HL-60 (cell line): ENCODE data around the gene ADGRB3.

Source experiments
- DNase-seq, 2 experiments: peaks; one replicate each; pipeline ENCODE4 v3.0.0-alpha.2; 2010 to 2020; ENCODE audit warnings: low read depth in 1 of 2, low spot score in 1 of 2
- H3K27ac ChIP-seq: fragments of 250-450 bp; sonication (Bioruptor Pico); replicated peaks from 2 replicates; pipeline ENCODE4 v1.5.1; 2020; ENCODE audit warnings: mild to moderate bottlenecking, moderate library complexity
- H3K27me3 ChIP-seq: fragments of 250-450 bp; sonication (Bioruptor Pico); 2 replicates; pipeline ENCODE4 v1.5.1; 2021; ENCODE audit warnings: mild to moderate bottlenecking, moderate library complexity; ENCODE audit not compliant: insufficient read depth, poor library complexity, severe bottlenecking
- H3K4me3 ChIP-seq: replicated peaks from 2 replicates; pipeline ENCODE4 v1.5.1; 2011; ENCODE audit warnings: mild to moderate bottlenecking, control low read depth, low read length; ENCODE audit not compliant: insufficient read depth
- GABPA ChIP-seq: IDR thresholded peaks from 2 replicates; pipeline ENCODE4 v1.6.1; 2012; ENCODE audit warnings: low read depth
- POLR2AphosphoS5 ChIP-seq: IDR thresholded peaks from 2 replicates; pipeline ENCODE4 v1.6.1; 2012; ENCODE audit warnings: low read depth
- SPI1 ChIP-seq: IDR thresholded peaks from 2 replicates; pipeline ENCODE4 v1.6.1; 2012; ENCODE audit warnings: low read depth, mild to moderate bottlenecking, borderline replicate concordance
- TF ChIP-seq, protein P1 (sequence below): IDR thresholded peaks from 2 replicates; pipeline ENCODE4 v1.6.1; 2012; ENCODE audit warnings: low read depth; ENCODE audit not compliant: insufficient replicate concordance
- TF ChIP-seq, protein P2 (sequence below): IDR thresholded peaks from one replicate; pipeline ENCODE4 v1.5.1; 2011; ENCODE audit warnings: low read length, control low read depth, inconsistent platforms; ENCODE audit not compliant: insufficient read depth

The ADGRB3 gene

DNA sequence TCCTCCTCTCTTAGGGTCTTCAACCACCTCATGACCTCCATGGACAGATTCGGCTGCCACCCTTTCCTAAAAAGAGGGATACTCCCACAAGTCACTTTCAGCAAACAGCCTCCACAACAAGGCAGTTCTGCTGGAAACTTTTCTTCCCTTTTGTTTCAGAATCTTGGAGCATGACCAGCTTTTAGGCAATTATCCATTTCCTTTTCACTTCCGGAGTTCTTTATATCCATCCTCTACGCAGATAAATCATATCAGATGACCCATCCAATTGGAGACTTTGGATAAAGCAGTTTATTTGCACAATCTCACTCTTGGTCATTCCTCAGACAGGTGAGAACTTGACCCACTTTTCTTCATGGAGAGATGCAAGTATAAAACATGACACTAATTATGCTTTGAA lies 763.2 kb downstream of the ADGRB3 start:
- Histone ChIP-seq H3K27me3 (no peaks in the 10 kb centered on the region), H3K4me3 (no peak overlapping the region), H3K27ac (no peak overlapping the region)
- TF ChIP-seq GABPA (no peak), POLR2AphosphoS5 (no peak), SPI1 (no peak)
- TF ChIP-seq, protein P1, sequence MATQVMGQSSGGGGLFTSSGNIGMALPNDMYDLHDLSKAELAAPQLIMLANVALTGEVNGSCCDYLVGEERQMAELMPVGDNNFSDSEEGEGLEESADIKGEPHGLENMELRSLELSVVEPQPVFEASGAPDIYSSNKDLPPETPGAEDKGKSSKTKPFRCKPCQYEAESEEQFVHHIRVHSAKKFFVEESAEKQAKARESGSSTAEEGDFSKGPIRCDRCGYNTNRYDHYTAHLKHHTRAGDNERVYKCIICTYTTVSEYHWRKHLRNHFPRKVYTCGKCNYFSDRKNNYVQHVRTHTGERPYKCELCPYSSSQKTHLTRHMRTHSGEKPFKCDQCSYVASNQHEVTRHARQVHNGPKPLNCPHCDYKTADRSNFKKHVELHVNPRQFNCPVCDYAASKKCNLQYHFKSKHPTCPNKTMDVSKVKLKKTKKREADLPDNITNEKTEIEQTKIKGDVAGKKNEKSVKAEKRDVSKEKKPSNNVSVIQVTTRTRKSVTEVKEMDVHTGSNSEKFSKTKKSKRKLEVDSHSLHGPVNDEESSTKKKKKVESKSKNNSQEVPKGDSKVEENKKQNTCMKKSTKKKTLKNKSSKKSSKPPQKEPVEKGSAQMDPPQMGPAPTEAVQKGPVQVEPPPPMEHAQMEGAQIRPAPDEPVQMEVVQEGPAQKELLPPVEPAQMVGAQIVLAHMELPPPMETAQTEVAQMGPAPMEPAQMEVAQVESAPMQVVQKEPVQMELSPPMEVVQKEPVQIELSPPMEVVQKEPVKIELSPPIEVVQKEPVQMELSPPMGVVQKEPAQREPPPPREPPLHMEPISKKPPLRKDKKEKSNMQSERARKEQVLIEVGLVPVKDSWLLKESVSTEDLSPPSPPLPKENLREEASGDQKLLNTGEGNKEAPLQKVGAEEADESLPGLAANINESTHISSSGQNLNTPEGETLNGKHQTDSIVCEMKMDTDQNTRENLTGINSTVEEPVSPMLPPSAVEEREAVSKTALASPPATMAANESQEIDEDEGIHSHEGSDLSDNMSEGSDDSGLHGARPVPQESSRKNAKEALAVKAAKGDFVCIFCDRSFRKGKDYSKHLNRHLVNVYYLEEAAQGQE: no peak
- TF ChIP-seq, protein P2, sequence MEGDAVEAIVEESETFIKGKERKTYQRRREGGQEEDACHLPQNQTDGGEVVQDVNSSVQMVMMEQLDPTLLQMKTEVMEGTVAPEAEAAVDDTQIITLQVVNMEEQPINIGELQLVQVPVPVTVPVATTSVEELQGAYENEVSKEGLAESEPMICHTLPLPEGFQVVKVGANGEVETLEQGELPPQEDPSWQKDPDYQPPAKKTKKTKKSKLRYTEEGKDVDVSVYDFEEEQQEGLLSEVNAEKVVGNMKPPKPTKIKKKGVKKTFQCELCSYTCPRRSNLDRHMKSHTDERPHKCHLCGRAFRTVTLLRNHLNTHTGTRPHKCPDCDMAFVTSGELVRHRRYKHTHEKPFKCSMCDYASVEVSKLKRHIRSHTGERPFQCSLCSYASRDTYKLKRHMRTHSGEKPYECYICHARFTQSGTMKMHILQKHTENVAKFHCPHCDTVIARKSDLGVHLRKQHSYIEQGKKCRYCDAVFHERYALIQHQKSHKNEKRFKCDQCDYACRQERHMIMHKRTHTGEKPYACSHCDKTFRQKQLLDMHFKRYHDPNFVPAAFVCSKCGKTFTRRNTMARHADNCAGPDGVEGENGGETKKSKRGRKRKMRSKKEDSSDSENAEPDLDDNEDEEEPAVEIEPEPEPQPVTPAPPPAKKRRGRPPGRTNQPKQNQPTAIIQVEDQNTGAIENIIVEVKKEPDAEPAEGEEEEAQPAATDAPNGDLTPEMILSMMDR: no peak
- DNase-seq: no peak

DNA sequence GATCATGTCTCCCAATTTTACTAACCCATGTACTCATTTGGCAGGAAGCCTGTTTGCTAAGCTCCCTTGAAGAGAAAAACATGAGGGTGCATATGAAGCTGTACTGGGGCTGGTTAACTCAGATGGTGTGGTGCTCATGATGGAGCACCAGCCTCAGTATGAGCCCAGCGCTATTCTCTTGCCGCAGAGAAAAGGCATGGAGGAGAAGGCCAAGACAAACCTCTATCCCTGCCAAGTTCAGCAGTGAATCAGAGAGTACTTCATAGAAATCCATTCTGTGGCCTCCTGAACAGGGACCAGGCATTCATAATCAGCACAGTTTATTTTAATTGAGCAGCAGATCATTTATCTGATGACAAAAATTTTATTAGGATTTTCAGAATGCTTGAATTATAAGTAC lies 763.6 kb downstream of the ADGRB3 start:
- no peak overlapping the region for H3K27ac ChIP-seq
- no peak overlapping the region for H3K4me3 ChIP-seq
- no peak for TF ChIP-seq SPI1
- TF ChIP-seq GABPA: no peak
- TF ChIP-seq, protein P1: no peak
- TF ChIP-seq, protein P2: no peak
- TF ChIP-seq POLR2AphosphoS5: no peak
- H3K27me3 ChIP-seq: no peaks in the 10 kb centered on the region
- DNase-seq: no peak

DNA sequence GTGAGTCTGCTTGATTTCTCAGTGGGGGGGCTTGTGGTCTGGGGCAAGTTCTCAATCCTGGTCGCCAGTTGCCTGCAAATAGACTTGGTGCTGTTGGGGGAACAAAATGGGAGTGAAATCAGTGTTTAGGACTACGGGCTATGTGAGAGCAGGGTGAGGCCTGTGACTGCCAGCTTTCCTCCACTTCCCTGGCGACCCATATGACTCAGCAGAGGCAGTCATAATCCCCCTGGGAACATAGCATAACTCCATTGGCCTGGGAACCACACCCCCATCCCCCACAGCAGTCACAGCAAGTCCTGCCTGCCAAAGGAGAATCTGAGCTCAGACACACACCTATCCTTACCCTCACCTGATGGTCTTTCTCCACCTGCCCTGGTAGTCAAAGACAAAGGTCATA lies 773.8 kb downstream of the ADGRB3 start:
- DNase-seq: no peak
- H3K4me3 ChIP-seq: no peak overlapping the region
- no peaks in the 10 kb centered on the region for H3K27me3 ChIP-seq
- TF ChIP-seq GABPA (no peak), POLR2AphosphoS5 (no peak), SPI1 (no peak)
- TF ChIP-seq, protein P1: no peak
- TF ChIP-seq, protein P2: no peak
- H3K27ac ChIP-seq: no peak overlapping the region
